ENCODE results near the gene KHDRBS1. TPM values are rescaled to one million over a fixed set of nuclear protein-coding genes. Genes with fewer than 3 reads are reported as not detected.

KHDRBS1 gene
- total and polyA plus RNA-seq, 2 of the 13 experiments (the other 11 are each of a cell fraction or from before 2014, with no cell fraction given): 25.1 to 39.0 TPM

DNA sequence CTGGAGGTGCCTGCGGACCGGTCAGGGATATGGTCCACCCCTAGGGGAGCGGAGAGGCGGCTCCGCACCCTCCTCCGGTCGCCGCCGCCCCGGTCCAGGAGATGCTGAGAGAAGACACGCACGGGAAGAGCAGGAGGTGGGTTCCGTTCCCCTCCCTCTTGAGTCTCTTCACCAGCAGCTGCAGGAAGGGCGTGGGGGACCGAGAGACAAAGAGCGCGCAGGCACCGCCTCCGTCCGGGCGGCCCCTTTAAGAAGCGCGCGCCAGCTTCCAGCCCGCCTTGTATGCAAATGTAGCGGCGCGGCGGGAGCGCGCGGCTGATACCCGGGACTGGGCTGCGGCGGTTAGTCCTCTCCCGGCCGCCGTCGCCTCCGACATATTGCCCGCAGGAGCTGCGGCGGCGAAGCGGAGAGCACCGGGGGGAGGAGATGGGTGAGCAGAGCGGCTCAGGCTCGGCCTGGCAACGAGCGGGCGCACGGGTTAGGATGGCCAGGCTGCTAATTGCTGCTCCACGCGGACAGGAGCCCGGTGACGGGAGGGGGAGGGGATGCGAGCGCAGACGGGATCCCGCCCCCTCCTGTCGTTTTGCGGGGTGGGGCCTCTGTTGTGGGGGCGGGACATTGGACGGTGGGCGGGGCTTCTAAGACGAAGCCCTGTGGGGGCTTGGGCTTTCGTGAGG is 59.1 kb downstream of the KHDRBS1 start, which contains the start of gene TMEM39B:
TMEM39B (plus strand) TSS at position 318 of the 677 bp plus-strand sequence; CDS start at position 427, 109 bp downstream.
- 4% methylated on average over 8 of the region's 67 CpGs for WGBS (ENCODE audit: low lambda C conversion rate)
- no peaks in the 10 kb centered on the region for H3K9me3 ChIP-seq (ENCODE audit: low read length)
- peak within 1 kb of the TSS; percentile 61 for H3K27ac ChIP-seq (ENCODE audit: extremely low read length, insufficient read depth, low read length)
- H3K36me3 ChIP-seq (replicated peaks in 1 of 2; ENCODE audit: control insufficient read depth in 1 of 2, insufficient read depth in 2 of 2, low read length in 2 of 2): peaks cover 11 to 16% of the 10 kb centered on the region in 2 experiments; a peak in 4 of 5 replicates
- in situ Hi-C loops (cut with HindIII; ENCODE audit: extremely low pct_ligation_motif_present, low pct_unique_long_range_greater_than_20kb) (no loop called here), intact Hi-C loops (cut with micrococcal nuclease; ENCODE audit: unreplicated experiment) (loop anchor here (1.0 to 5.0 kb wide), 2 partner anchors 35 to 106 kb away; partner anchors contain the start of gene KPNA6)
- FAIRE-seq (no peak), ATAC-seq (peak; percentile 86), DNase-seq (ENCODE audit: low spot score) (peak; percentile 85)
- peaks cover 4% of the 10 kb centered on the region for H3K79me2 ChIP-seq (ENCODE audit: insufficient read depth, low read length)
- ChIA-PET POLR2A (interaction anchor here (0.6 to 3.1 kb wide), 19 partner anchors 11 to 524 kb away, joined by 3 to 37 read pairs (median 4); partner anchors contain the start of genes BSDC1, CCDC28B, KHDRBS1 and KPNA6), CTCF (ENCODE audit: low intra/inter-chr PET ratio, low total read pairs) (no interaction called here)
- H3K4me3 ChIP-seq (replicated peaks in 1 of 3; ENCODE audit: insufficient read depth in 1 of 3, low read depth in 2 of 3, low read length in 3 of 3): peak within 1 kb of the TSS; percentile 81 to 91 (median 81)
- peak within 1 kb of the TSS; percentile 57 for H3K9ac ChIP-seq (ENCODE audit: insufficient read depth, low read depth, low read length)
- H2AFZ ChIP-seq (ENCODE audit: low read length): peak within 1 kb of the TSS; percentile 64
- peak within 1 kb of the TSS; percentile 98 for H3K4me2 ChIP-seq (ENCODE audit: low read depth, low read length)
- no peaks in the 10 kb centered on the region; a peak in 1 of 5 replicates for H3K27me3 ChIP-seq (ENCODE audit: control insufficient read depth in 1 of 2, insufficient read depth in 2 of 2, low read length in 2 of 2)
- no peaks in the 10 kb centered on the region for H4K20me1 ChIP-seq (ENCODE audit: insufficient read depth, low read length)
- no TSS peak for BruUV-seq (replicated peaks)
- H3K4me1 ChIP-seq (ENCODE audit: insufficient read depth, low read length): peaks cover 46% of the 10 kb centered on the region
- TF ChIP-seq, protein P1, sequence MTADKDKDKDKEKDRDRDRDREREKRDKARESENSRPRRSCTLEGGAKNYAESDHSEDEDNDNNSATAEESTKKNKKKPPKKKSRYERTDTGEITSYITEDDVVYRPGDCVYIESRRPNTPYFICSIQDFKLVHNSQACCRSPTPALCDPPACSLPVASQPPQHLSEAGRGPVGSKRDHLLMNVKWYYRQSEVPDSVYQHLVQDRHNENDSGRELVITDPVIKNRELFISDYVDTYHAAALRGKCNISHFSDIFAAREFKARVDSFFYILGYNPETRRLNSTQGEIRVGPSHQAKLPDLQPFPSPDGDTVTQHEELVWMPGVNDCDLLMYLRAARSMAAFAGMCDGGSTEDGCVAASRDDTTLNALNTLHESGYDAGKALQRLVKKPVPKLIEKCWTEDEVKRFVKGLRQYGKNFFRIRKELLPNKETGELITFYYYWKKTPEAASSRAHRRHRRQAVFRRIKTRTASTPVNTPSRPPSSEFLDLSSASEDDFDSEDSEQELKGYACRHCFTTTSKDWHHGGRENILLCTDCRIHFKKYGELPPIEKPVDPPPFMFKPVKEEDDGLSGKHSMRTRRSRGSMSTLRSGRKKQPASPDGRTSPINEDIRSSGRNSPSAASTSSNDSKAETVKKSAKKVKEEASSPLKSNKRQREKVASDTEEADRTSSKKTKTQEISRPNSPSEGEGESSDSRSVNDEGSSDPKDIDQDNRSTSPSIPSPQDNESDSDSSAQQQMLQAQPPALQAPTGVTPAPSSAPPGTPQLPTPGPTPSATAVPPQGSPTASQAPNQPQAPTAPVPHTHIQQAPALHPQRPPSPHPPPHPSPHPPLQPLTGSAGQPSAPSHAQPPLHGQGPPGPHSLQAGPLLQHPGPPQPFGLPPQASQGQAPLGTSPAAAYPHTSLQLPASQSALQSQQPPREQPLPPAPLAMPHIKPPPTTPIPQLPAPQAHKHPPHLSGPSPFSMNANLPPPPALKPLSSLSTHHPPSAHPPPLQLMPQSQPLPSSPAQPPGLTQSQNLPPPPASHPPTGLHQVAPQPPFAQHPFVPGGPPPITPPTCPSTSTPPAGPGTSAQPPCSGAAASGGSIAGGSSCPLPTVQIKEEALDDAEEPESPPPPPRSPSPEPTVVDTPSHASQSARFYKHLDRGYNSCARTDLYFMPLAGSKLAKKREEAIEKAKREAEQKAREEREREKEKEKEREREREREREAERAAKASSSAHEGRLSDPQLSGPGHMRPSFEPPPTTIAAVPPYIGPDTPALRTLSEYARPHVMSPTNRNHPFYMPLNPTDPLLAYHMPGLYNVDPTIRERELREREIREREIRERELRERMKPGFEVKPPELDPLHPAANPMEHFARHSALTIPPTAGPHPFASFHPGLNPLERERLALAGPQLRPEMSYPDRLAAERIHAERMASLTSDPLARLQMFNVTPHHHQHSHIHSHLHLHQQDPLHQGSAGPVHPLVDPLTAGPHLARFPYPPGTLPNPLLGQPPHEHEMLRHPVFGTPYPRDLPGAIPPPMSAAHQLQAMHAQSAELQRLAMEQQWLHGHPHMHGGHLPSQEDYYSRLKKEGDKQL (CRISPR knock-in tag; IDR thresholded peaks at IDR 0.05; ENCODE audit: low read depth): no peak
- TF ChIP-seq, protein P2, sequence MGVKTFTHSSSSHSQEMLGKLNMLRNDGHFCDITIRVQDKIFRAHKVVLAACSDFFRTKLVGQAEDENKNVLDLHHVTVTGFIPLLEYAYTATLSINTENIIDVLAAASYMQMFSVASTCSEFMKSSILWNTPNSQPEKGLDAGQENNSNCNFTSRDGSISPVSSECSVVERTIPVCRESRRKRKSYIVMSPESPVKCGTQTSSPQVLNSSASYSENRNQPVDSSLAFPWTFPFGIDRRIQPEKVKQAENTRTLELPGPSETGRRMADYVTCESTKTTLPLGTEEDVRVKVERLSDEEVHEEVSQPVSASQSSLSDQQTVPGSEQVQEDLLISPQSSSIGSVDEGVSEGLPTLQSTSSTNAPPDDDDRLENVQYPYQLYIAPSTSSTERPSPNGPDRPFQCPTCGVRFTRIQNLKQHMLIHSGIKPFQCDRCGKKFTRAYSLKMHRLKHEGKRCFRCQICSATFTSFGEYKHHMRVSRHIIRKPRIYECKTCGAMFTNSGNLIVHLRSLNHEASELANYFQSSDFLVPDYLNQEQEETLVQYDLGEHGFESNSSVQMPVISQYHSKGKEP (CRISPR knock-in tag; IDR thresholded peaks at IDR 0.05): no peak
- TF ChIP-seq, protein P3, sequence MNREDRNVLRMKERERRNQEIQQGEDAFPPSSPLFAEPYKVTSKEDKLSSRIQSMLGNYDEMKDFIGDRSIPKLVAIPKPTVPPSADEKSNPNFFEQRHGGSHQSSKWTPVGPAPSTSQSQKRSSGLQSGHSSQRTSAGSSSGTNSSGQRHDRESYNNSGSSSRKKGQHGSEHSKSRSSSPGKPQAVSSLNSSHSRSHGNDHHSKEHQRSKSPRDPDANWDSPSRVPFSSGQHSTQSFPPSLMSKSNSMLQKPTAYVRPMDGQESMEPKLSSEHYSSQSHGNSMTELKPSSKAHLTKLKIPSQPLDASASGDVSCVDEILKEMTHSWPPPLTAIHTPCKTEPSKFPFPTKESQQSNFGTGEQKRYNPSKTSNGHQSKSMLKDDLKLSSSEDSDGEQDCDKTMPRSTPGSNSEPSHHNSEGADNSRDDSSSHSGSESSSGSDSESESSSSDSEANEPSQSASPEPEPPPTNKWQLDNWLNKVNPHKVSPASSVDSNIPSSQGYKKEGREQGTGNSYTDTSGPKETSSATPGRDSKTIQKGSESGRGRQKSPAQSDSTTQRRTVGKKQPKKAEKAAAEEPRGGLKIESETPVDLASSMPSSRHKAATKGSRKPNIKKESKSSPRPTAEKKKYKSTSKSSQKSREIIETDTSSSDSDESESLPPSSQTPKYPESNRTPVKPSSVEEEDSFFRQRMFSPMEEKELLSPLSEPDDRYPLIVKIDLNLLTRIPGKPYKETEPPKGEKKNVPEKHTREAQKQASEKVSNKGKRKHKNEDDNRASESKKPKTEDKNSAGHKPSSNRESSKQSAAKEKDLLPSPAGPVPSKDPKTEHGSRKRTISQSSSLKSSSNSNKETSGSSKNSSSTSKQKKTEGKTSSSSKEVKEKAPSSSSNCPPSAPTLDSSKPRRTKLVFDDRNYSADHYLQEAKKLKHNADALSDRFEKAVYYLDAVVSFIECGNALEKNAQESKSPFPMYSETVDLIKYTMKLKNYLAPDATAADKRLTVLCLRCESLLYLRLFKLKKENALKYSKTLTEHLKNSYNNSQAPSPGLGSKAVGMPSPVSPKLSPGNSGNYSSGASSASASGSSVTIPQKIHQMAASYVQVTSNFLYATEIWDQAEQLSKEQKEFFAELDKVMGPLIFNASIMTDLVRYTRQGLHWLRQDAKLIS (CRISPR knock-in tag; IDR thresholded peaks at IDR 0.05): no peak
- TF ChIP-seq SOX5 (CRISPR knock-in tag; IDR thresholded peaks at IDR 0.05; ENCODE audit: borderline replicate concordance): peak; percentile 55; the same call in 1 of the 2 replicates
- TF ChIP-seq YY1 (IDR thresholded peaks at IDR 0.05; ENCODE audit: insufficient read depth, insufficient replicate concordance, low read depth, low read length): peak; percentile 89
- TF ChIP-seq MTF2 (CRISPR knock-in tag; IDR thresholded peaks at IDR 0.05; ENCODE audit: borderline replicate concordance): 0 out of 2 replicates have a peak, but pooled peaks have one; percentile 39
- TF ChIP-seq ZNF572 (CRISPR knock-in tag; IDR thresholded peaks at IDR 0.05): 0 out of 2 replicates have a peak, but pooled peaks have one; percentile 66
- TF ChIP-seq ZNF24 (IDR thresholded peaks at IDR 0.05): no peak
- no peak for TF ChIP-seq PHF5A (CRISPR knock-in tag; IDR thresholded peaks at IDR 0.05; ENCODE audit: low read depth, unreplicated experiment)
